HTR-8/SVneo (cell line): Measurements from ENCODE around the gene LCE2C.
"Not testable (repeated sequence)": the region's sequence is repeated elsewhere in the genome, so short reads cannot be mapped to it uniquely, and the experiment has no call there.

Experiments
- DNase-seq: peaks from one replicate; pipeline ENCODE4 v3.0.0; 2011; ENCODE audit warnings: low spot score, mixed read lengths; ENCODE audit not compliant: insufficient read length
- FAIRE-seq: peaks from 2 replicates; lab custom pipeline; 2011; peaks lifted over from hg19 to GRCh38; lab: Jason Lieb, UNC

Gene LCE2C

GRCh38 chr1:152674983-152675382 lies at the start of gene LCE2C:
TSS of gene LCE2C (plus strand) at chr1:152675279. CDS start at chr1:152676016, 737 bp downstream.
- not testable (repeated sequence) for DNase-seq, FAIRE-seq

GRCh38 chr1:152626744-152627143 lies 48.3 kb upstream of the LCE2C start:
- no peak for FAIRE-seq
- no peak for DNase-seq

- DNase-seq (no peak), FAIRE-seq (no peak)
Measured at GRCh38 chr1:152630596-152630995, 44.5 kb upstream of the LCE2C start.

- no peak for DNase-seq
- FAIRE-seq: no peak
Measured at GRCh38 chr1:152640351-152640750, 34.7 kb upstream of the LCE2C start.

- no peak for FAIRE-seq
- DNase-seq: no peak
Measured at GRCh38 chr1:152643945-152644344, 31.1 kb upstream of the LCE2C start.

GRCh38 chr1:152645146-152645545 lies 29.9 kb upstream of the LCE2C start:
- DNase-seq: no peak
- FAIRE-seq: no peak

- FAIRE-seq (no peak), DNase-seq (no peak)
Measured at GRCh38 chr1:152646656-152647055, 28.4 kb upstream of the LCE2C start.

GRCh38 chr1:152654110-152654509 lies 21.0 kb upstream of the LCE2C start:
- FAIRE-seq (no peak), DNase-seq (peak; percentile 17)

GRCh38 chr1:152656459-152656858 lies 18.6 kb upstream of the LCE2C start:
- no peak for FAIRE-seq
- no peak for DNase-seq

GRCh38 chr1:152657677-152658076 lies 17.4 kb upstream of the LCE2C start:
- DNase-seq (no peak), FAIRE-seq (no peak)

- DNase-seq (no peak), FAIRE-seq (no peak)
Measured at GRCh38 chr1:152658649-152659048, 16.4 kb upstream of the LCE2C start.

- DNase-seq: no peak
- FAIRE-seq: no peak
Measured at GRCh38 chr1:152663098-152663497, 12.0 kb upstream of the LCE2C start, which contains the start of gene LCE2D. TSS of gene LCE2D (plus strand) at chr1:152663380. CDS start at chr1:152664106, 726 bp downstream.

- FAIRE-seq, DNase-seq: not testable (repeated sequence)
Measured at GRCh38 chr1:152666171-152666570, 8.9 kb upstream of the LCE2C start.

GRCh38 chr1:152667648-152668047 lies 7.4 kb upstream of the LCE2C start:
- DNase-seq (no peak), FAIRE-seq (no peak)

- FAIRE-seq (no peak), DNase-seq (no peak)
Measured at GRCh38 chr1:152673016-152673415, 2.1 kb upstream of the LCE2C start.

- FAIRE-seq: no peak
- DNase-seq: no peak
Measured at GRCh38 chr1:152679459-152679858, 4.4 kb downstream of the LCE2C start.

GRCh38 chr1:152681616-152682015 lies 6.5 kb downstream of the LCE2C start:
- DNase-seq (no peak), FAIRE-seq (no peak)

GRCh38 chr1:152683846-152684245 lies 8.8 kb downstream of the LCE2C start:
- FAIRE-seq: no peak

GRCh38 chr1:152685823-152686222 lies 10.7 kb downstream of the LCE2C start, which contains the start of gene LCE2B:
TSS of gene LCE2B (plus strand) at chr1:152686123. CDS start at chr1:152686844, 721 bp downstream.
- not testable (repeated sequence) for DNase-seq
- FAIRE-seq: peak; percentile 67

More at GRCh38 chr1:152683846-152684245, 8.8 kb downstream of the LCE2C start:
- no peak for DNase-seq

- FAIRE-seq (no peak), DNase-seq (no peak)
Measured at GRCh38 chr1:152697701-152698600, 22.9 kb downstream of the LCE2C start, which contains the start of gene LCE2A. TSS of gene LCE2A (plus strand) at chr1:152698345. CDS start at chr1:152698902, 557 bp downstream.

GRCh38 chr1:152699746-152700145 lies 24.7 kb downstream of the LCE2C start:
- DNase-seq: no peak
- FAIRE-seq: no peak
